Neural crest cell (in vitro differentiated cells): ENCODE measurements around the gene GMPPA. TPM values are rescaled to one million over a fixed set of nuclear protein-coding genes. Genes with fewer than 3 reads are reported as not detected.
A peak's percentile ranks its signal among the peaks of the same experiment; 100 is the strongest.

ENCODE experiments used
- DNase-seq: peaks from one replicate; pipeline ENCODE4 v3.0.0; 2021; ENCODE audit warnings: low read depth, mixed read lengths, low spot score
- H3K27ac Mint-ChIP-seq: one replicate; pipeline ENCODE4 v1.8.0; 2021; ENCODE audit warnings: mild to moderate bottlenecking, mixed read lengths; ENCODE audit not compliant: unreplicated experiment
- H3K27me3 Mint-ChIP-seq: 2 replicates; pipeline ENCODE4 v1.8.0; 2021; ENCODE audit warnings: low read depth, mild to moderate bottlenecking, mixed read lengths
- H3K36me3 Mint-ChIP-seq: 2 replicates; pipeline ENCODE4 v1.8.0; 2021; ENCODE audit warnings: low read depth, mild to moderate bottlenecking, mixed read lengths
- H3K4me1 Mint-ChIP-seq: 2 replicates; pipeline ENCODE4 v1.8.0; 2021; ENCODE audit warnings: mixed read lengths
- H3K4me3 Mint-ChIP-seq: one replicate; pipeline ENCODE4 v1.8.0; 2021; ENCODE audit warnings: mild to moderate bottlenecking, mixed read lengths
- H3K9me3 Mint-ChIP-seq: 2 replicates; pipeline ENCODE4 v1.8.0; 2021; ENCODE audit warnings: mixed read lengths
- total RNA-seq: library from RNA; stranded (reverse); gene quantifications from 2 replicates; pipeline ENCODE4 v1.2.1, GENCODE V29; 2021
- TF ChIP-seq, protein P1 (sequence below): fragments of 200-600 bp; sonication (generic); conservative IDR thresholded peaks from 2 replicates; pipeline ENCODE4 v1.5.0; 2021; ENCODE audit warnings: antibody characterized with exemption, mild to moderate bottlenecking

Gene GMPPA
- total RNA-seq, 1 donor from 2014 or later = 26.1 TPM

DNA sequence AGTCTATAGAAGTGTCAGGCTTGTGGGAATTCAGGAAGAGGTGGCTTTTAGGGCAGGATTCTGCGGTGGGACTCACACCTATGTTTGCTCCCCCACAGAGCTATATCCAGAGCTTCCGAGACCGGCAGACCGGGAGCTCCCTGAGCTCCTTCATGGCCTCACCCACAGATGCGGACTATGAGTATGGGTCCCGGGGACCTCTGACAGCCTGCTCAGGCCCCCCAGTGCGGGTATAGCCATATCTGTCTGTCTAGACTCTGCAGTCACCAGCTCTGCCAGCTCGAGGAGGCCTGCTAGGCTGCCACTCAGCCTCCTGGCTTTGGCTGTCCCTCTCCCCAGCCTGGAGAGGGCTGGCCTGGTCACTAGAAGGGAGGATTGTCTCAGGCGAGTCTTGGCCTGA, 50.9 kb downstream of the GMPPA start:
- no peaks in the 10 kb centered on the region for H3K9me3 Mint-ChIP-seq
- no peak for DNase-seq
- peaks cover 33% of the 10 kb centered on the region for H3K4me1 Mint-ChIP-seq
- peaks cover 16% of the 10 kb centered on the region for H3K27me3 Mint-ChIP-seq
- H3K4me3 Mint-ChIP-seq = peak overlapping the region; percentile 72
- no peak overlapping the region for H3K27ac Mint-ChIP-seq
- TF ChIP-seq, protein P1, sequence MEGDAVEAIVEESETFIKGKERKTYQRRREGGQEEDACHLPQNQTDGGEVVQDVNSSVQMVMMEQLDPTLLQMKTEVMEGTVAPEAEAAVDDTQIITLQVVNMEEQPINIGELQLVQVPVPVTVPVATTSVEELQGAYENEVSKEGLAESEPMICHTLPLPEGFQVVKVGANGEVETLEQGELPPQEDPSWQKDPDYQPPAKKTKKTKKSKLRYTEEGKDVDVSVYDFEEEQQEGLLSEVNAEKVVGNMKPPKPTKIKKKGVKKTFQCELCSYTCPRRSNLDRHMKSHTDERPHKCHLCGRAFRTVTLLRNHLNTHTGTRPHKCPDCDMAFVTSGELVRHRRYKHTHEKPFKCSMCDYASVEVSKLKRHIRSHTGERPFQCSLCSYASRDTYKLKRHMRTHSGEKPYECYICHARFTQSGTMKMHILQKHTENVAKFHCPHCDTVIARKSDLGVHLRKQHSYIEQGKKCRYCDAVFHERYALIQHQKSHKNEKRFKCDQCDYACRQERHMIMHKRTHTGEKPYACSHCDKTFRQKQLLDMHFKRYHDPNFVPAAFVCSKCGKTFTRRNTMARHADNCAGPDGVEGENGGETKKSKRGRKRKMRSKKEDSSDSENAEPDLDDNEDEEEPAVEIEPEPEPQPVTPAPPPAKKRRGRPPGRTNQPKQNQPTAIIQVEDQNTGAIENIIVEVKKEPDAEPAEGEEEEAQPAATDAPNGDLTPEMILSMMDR = no peak
- H3K36me3 Mint-ChIP-seq = peaks cover 3% of the 10 kb centered on the region

DNA sequence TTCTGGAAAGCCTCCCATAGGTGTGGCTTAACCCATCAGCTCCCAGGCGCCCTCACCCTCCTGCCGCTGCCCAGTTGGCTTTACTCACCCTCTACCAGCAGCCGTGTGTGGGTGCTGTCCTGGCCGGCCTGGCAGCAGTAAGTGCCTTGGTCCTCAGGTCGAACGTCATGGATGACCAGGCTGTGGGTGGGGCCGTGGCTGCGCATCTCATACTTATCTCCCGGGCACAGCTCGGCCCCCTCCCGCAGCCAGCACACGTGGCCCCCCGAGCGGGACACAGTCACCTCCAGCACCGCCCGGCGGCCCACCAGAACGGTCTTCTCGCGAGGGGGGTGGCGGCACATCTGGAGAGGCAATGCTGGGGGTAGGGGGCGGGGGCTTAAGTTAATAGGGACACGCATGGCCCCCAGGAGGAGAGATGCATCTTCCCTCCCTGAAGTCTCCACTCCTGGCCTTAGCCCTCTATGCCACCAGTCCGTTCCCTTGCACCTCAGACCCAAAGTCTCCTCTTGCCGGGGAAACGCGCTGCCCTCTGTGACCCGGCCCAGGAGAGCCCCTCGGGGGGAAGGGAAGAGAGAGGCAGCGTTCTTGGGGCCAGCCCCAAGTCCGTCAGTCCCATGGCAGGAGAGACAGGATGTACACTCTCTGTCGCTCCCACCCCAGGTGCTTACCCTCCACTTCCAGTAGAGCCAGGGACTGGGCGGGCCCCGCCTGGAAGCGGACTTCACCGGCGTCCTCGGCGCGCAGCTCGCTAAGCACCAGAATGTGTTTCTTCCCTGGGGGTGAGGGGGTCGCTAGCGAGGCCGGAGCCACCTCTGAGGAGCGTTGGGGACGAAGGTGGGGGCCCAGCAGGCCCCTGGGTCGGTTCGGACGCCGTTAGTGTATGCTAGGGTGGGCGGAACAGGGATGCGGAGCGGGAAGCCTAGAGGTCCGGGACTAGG, 53.0 kb downstream of the GMPPA start:
- Mint-ChIP-seq H3K4me3 (peak overlapping the region; percentile 88), H3K27me3 (peaks cover 16% of the 10 kb centered on the region), H3K4me1 (peaks cover 20% of the 10 kb centered on the region), H3K36me3 (peaks cover 3% of the 10 kb centered on the region), H3K9me3 (no peaks in the 10 kb centered on the region), H3K27ac (no peak overlapping the region)
- DNase-seq = no peak
- TF ChIP-seq, protein P1 = no peak

DNA sequence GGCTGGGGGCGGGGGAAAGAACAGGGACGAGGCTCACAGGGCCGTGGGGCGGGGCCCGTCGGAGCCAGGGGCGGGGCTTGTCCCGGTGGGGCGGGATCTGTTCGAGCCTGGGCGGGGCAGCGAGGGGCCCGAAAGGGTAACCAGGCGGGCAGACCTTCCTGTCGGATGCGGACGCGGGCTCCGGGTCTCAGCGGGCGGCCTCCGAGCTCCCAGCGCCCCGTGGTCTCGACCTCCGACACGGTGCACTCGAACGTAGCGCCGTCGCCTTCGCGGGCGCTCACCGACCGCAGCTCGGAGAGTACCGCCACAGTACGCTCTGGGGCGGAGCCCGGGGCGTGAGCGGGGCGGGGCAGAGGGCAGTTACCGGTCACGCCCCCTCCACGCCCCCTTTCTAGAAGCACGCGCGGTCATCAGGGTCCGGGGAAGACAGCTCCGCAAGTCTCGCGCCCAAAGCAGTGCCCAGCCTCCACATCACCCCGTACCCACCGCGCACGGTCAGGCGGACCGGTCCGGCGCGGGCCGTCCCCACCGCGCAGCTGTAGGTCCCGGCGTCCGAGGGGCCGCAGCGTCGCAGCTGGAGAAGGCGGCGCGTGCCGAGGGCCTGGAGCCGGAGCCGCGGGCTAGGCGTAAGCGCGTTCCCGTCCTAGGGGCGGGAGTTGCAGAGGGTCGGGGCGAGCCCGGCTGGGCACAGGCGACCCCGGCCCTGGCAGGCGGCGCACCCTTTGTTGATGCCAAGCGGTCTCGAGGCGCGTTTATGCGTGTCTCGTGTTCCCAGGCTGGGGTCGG, 53.9 kb downstream of the GMPPA start:
- DNase-seq = peak; percentile 93
- Mint-ChIP-seq H3K4me3 (peak overlapping the region; percentile 88), H3K36me3 (no peaks in the 10 kb centered on the region), H3K9me3 (no peaks in the 10 kb centered on the region), H3K4me1 (peaks cover 16% of the 10 kb centered on the region), H3K27me3 (peaks cover 16% of the 10 kb centered on the region), H3K27ac (no peak overlapping the region)
- TF ChIP-seq, protein P1 = no peak

DNA sequence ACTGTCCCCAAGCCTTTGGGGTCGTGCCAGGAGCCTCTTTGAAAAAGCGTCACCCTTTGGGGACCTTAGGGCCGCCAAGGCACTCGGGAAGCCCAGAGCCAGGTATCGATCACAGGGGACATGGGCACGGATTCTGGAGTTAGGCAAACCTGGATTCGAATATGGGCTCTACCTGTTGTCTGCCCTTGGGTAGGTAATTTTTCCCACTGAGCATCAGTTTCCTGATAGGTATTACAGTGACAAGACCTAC, 54.4 kb downstream of the GMPPA start:
- peaks cover 16% of the 10 kb centered on the region for H3K4me1 Mint-ChIP-seq
- H3K4me3 Mint-ChIP-seq = peak overlapping the region; percentile 82
- H3K36me3 Mint-ChIP-seq = no peaks in the 10 kb centered on the region
- DNase-seq = no peak
- TF ChIP-seq, protein P1 = no peak
- H3K9me3 Mint-ChIP-seq = no peaks in the 10 kb centered on the region
- H3K27ac Mint-ChIP-seq = no peak overlapping the region
- peaks cover 16% of the 10 kb centered on the region for H3K27me3 Mint-ChIP-seq

DNA sequence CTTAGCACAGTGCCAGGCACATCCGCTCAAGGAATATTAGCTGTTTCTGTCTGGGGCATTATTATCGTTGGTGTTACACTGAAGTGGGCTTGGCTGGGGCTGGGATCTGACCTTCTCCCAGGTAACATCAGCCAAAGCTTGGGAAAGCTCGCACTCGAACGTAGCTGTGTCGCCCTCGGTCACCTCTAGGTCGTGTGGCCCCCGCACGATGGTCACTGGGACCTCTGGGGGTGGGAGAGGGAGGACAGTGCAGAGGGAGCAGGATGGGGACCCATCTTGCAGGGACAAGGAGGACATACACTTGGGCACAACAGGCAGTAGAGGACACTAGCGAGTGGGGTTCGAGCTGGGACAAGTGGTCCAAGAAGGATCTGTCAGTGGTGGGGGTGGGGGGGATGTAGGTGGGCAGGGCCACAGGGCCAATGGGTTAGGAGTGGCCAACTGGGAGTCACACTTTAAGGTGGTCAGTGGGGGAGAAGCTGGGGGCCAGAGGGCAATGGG, 54.8 kb downstream of the GMPPA start:
- TF ChIP-seq, protein P1 = no peak
- Mint-ChIP-seq H3K9me3 (no peaks in the 10 kb centered on the region), H3K4me1 (peaks cover 16% of the 10 kb centered on the region), H3K36me3 (no peaks in the 10 kb centered on the region), H3K4me3 (peak overlapping the region; percentile 82), H3K27me3 (peaks cover 16% of the 10 kb centered on the region), H3K27ac (no peak overlapping the region)
- DNase-seq = no peak
